H1 (cell line): ENCODE data around the gene CNGA2. TPM values are rescaled to one million over a fixed set of nuclear protein-coding genes. Genes with fewer than 3 reads are reported as not detected.

Source experiments
- CTCF ChIA-PET: fragments of 300-600 bp; sonication (Branson Sonifier 250); formaldehyde crosslinking; loops from one replicate; lab custom pipeline; 2021; ENCODE audit not compliant: partially characterized antibody; lab: Charles Lee
- POLR2A ChIA-PET: fragments of 300-600 bp; sonication (Branson Sonifier 250); formaldehyde crosslinking; loops from one replicate; lab custom pipeline; 2021; ENCODE audit warnings: inconsistent platforms; ENCODE audit not compliant: partially characterized antibody; lab: Charles Lee
- DNase-seq, 2 experiments: peaks; one replicate each; pipeline versions ENCODE4 v3.0.0 to v3.0.0-alpha.2; 2010 to 2022; ENCODE audit warnings: low spot score in 2 of 2, low read depth in 1 of 2, mixed read lengths in 1 of 2
- FAIRE-seq: peaks from 2 replicates; lab custom pipeline; 2011; peaks lifted over from hg19 to GRCh38; lab: Jason Lieb, UNC
- H2AFZ ChIP-seq: 2 replicates; pipeline ENCODE4 v1.8.1; 2012; ENCODE audit warnings: low read length, inconsistent platforms
- H2AK5ac ChIP-seq: 2 replicates; pipeline ENCODE4 v1.6.1; 2013; ENCODE audit warnings: low read depth, low read length
- H2BK120ac ChIP-seq: replicated peaks from 2 replicates; pipeline ENCODE3; 2013; ENCODE audit warnings: low read depth, low read length, inconsistent platforms
- H2BK12ac ChIP-seq: 2 replicates; pipeline ENCODE4 v1.6.1; 2013; ENCODE audit warnings: low read depth, low read length
- H2BK15ac ChIP-seq: 2 replicates; pipeline ENCODE4 v1.6.1; 2013; ENCODE audit warnings: low read length
- H2BK20ac ChIP-seq: 2 replicates; pipeline ENCODE4 v1.6.1; 2013; ENCODE audit warnings: low read length
- H2BK5ac ChIP-seq: 2 replicates; pipeline ENCODE4 v1.6.1; 2013; ENCODE audit warnings: low read depth, low read length
- H3K14ac ChIP-seq: 2 replicates; pipeline ENCODE4 v1.6.1; 2013; ENCODE audit warnings: inconsistent platforms; ENCODE audit not compliant: insufficient read length
- H3K18ac ChIP-seq: 2 replicates; pipeline ENCODE4 v1.6.1; 2013; ENCODE audit warnings: low read length; ENCODE audit errors: extremely low read depth
- H3K23ac ChIP-seq: 2 replicates; pipeline ENCODE4 v1.6.1; 2013; ENCODE audit warnings: inconsistent platforms; ENCODE audit not compliant: insufficient read length
- H3K23me2 ChIP-seq: 2 replicates; pipeline ENCODE4 v1.6.1; 2013; ENCODE audit warnings: low read depth, low read length
- H3K27ac ChIP-seq: 2 replicates; pipeline ENCODE4 v1.6.1; 2011; ENCODE audit warnings: low read depth, low read length, inconsistent platforms
- H3K27me3 ChIP-seq, 4 experiments: replicated peaks in 1 of 4; 1 replicate in 1 of 4; 2 replicates in 3 of 4; pipeline versions ENCODE4 v1.6.1 to v1.8.1; 2011 to 2013; ENCODE audit warnings: low read length in 3 of 4, mild to moderate bottlenecking in 3 of 4, inconsistent platforms in 2 of 4, mixed read lengths in 2 of 4, moderate library complexity in 1 of 4; ENCODE audit not compliant: control insufficient read depth in 3 of 4, insufficient read depth in 3 of 4; ENCODE audit errors: extremely low read depth in 1 of 4
- H3K36me3 ChIP-seq, 4 experiments: 2 replicates each; pipeline versions ENCODE4 v1.6.1 to v1.8.1; 2011 to 2013; ENCODE audit warnings: mild to moderate bottlenecking in 4 of 4, low read length in 3 of 4, moderate library complexity in 2 of 4, control low read depth in 1 of 4, inconsistent platforms in 1 of 4; ENCODE audit not compliant: insufficient read depth in 4 of 4, control insufficient read depth in 2 of 4
- H3K4ac ChIP-seq: replicated peaks from 2 replicates; pipeline ENCODE3; 2013; ENCODE audit warnings: low read length, low read depth, mixed read lengths, inconsistent platforms; ENCODE audit not compliant: insufficient read length
- H3K4me1 ChIP-seq, 4 experiments: replicated peaks in 1 of 4; 1 replicate in 1 of 4; 2 replicates in 3 of 4; pipeline versions ENCODE4 v1.6.1 to v1.8.1; 2011 to 2013; ENCODE audit warnings: low read length in 3 of 4, inconsistent platforms in 2 of 4, mixed read lengths in 1 of 4; ENCODE audit not compliant: insufficient read depth in 4 of 4, control insufficient read depth in 3 of 4
- H3K4me2 ChIP-seq, 2 experiments: 2 replicates each; pipeline versions ENCODE4 v1.6.1 to v1.8.1; 2011 to 2013; ENCODE audit warnings: low read depth in 2 of 2, low read length in 2 of 2, control low read depth in 1 of 2, inconsistent platforms in 1 of 2, mild to moderate bottlenecking in 1 of 2; ENCODE audit not compliant: insufficient read depth in 1 of 2
- H3K4me3 ChIP-seq, 4 experiments: fragments of 200-600, 300-600 bp in 1 of 4; sonication (generic), shearing (Covaris generic), sonication (Bioruptor Twin) in 1 of 4; 2 replicates each; pipeline versions ENCODE4 v1.5.1 to v1.8.1; 2011 to 2016; ENCODE audit warnings: low read length in 4 of 4, low read depth in 3 of 4, control low read depth in 2 of 4, inconsistent platforms in 2 of 4, mild to moderate bottlenecking in 2 of 4, mixed read lengths in 1 of 4, moderate library complexity in 1 of 4; ENCODE audit not compliant: insufficient read depth in 2 of 4; ENCODE audit errors: extremely low read depth in 1 of 4
- H3K56ac ChIP-seq: replicated peaks from 2 replicates; pipeline ENCODE3; 2013; ENCODE audit warnings: low read depth, mild to moderate bottlenecking, mixed read lengths, low read length, inconsistent platforms; ENCODE audit not compliant: insufficient read length
- H3K79me1 ChIP-seq: 2 replicates; pipeline ENCODE4 v1.6.1; 2013; ENCODE audit warnings: low read depth, low read length, control low read depth
- H3K79me2 ChIP-seq, 2 experiments: 2 replicates each; pipeline versions ENCODE4 v1.6.1 to v1.8.1; 2012 to 2013; ENCODE audit warnings: low read length in 2 of 2, mild to moderate bottlenecking in 2 of 2, inconsistent platforms in 1 of 2; ENCODE audit not compliant: insufficient read depth in 2 of 2, control insufficient read depth in 1 of 2
- H3K9ac ChIP-seq, 4 experiments: replicated peaks in 1 of 4; 1 replicate in 1 of 4; 2 replicates in 3 of 4; pipeline versions ENCODE4 v1.6.1 to v1.8.1; 2011 to 2013; ENCODE audit warnings: low read depth in 3 of 4, low read length in 3 of 4, control low read depth in 2 of 4, mild to moderate bottlenecking in 2 of 4, moderate library complexity in 2 of 4, inconsistent platforms in 1 of 4; ENCODE audit errors: extremely low read depth in 1 of 4
- H3K9me3 ChIP-seq, 2 experiments: 2 replicates each; pipeline versions ENCODE4 v1.6.1 to v1.8.1; 2012 to 2013; ENCODE audit warnings: mild to moderate bottlenecking in 2 of 2, moderate library complexity in 2 of 2, control low read depth in 1 of 2, inconsistent platforms in 1 of 2, low read depth in 1 of 2, low read length in 1 of 2, mixed read lengths in 1 of 2; ENCODE audit not compliant: insufficient read depth in 2 of 2
- H4K20me1 ChIP-seq, 2 experiments: replicated peaks in 1 of 2; 2 replicates each; pipeline versions ENCODE3 to v1.8.1; 2011 to 2013; ENCODE audit warnings: inconsistent platforms in 2 of 2, low read length in 2 of 2, mild to moderate bottlenecking in 1 of 2; ENCODE audit not compliant: insufficient read depth in 2 of 2, control insufficient read depth in 1 of 2
- H4K5ac ChIP-seq: 2 replicates; pipeline ENCODE4 v1.6.1; 2013; ENCODE audit warnings: low read length, low read depth, mixed read lengths, inconsistent platforms; ENCODE audit not compliant: insufficient read length
- H4K8ac ChIP-seq: 2 replicates; pipeline ENCODE4 v1.8.0; 2013; ENCODE audit warnings: mild to moderate bottlenecking, moderate library complexity, low read length, inconsistent platforms; ENCODE audit not compliant: insufficient read depth; ENCODE audit errors: extremely low read depth
- H4K91ac ChIP-seq: replicated peaks from 2 replicates; pipeline ENCODE3; 2013; ENCODE audit warnings: low read length, mixed read lengths, inconsistent platforms; ENCODE audit not compliant: insufficient read length
- CHD2 ChIP-seq: IDR thresholded peaks from 2 replicates; pipeline ENCODE4 v1.6.1; 2012; ENCODE audit warnings: low read length, improper control_type of control experiment
- SP4 ChIP-seq: IDR thresholded peaks from 2 replicates; pipeline ENCODE4 v1.6.1; 2012; ENCODE audit warnings: low read length, inconsistent platforms
- TAF7 ChIP-seq: optimal IDR thresholded peaks from 2 replicates; pipeline ENCODE3; 2011; ENCODE audit warnings: low read depth, mild to moderate bottlenecking, inconsistent platforms, low read length, moderate library complexity, borderline replicate concordance
- WGBS, 2 experiments: shearing (Covaris generic) in 1 of 2; methylation state at CpG; one replicate each; pipeline versions ENCODE4 v1.1.6 to v1.1.7; 2013 to 2015; ENCODE audit warnings: low lambda C conversion rate in 2 of 2, mixed read lengths in 2 of 2, inconsistent platforms in 1 of 2, low coverage in 1 of 2, missing lambda C conversion rate in 1 of 2; ENCODE audit not compliant: insufficient replicate concordance in 2 of 2, insufficient coverage in 1 of 2, insufficient read length in 1 of 2; ENCODE audit errors: extremely low coverage in 1 of 2, missing lambda C conversion rate in 1 of 2; 5-methylcytosine and 5-hydroxymethylcytosine counted together
- polyA plus RNA-seq, 7 experiments: library from polyadenylated mRNA; depleted of rRNA in 3 of 7; stranded (reverse) in 5 of 7; unstranded in 2 of 7; fragments of >200 nt in 5 of 7; fragments of 200-250 nt in 2 of 7; gene quantifications; 1 replicate in 5 of 7; 2 replicates in 1 of 7; 4 replicates in 1 of 7; pipeline versions ENCODE4 v1.2.1 to v1.2.3, GENCODE V29; 2011 to 2013; ENCODE audit warnings: missing spikeins in 2 of 7, mixed read lengths in 2 of 7
- total RNA-seq: library from RNA; stranded (reverse); fragmentation: NEBNext Ultra II Directional; extraction: Animal tissue kit (Norgen Biotek cat#: 25700); gene quantifications from 2 replicates; pipeline ENCODE4 v1.2.1, GENCODE V29; 2021

Gene CNGA2
- total and polyA plus RNA-seq, 2 of the 8 experiments (the other 6 are each of a cell fraction or from before 2014, with no cell fraction given), result not detected

- Histone ChIP-seq H2BK20ac (no peak overlapping the region), H2AFZ (peak overlapping the region; percentile 32; the same call in 1 of the 2 replicates), H3K4me1 (peaks cover 0 to 4% (median 1%) of the 10 kb centered on the region in 4 experiments; a peak in 3 of 7 replicates), H3K79me1 (no peaks in the 10 kb centered on the region), H3K4me3 (no peak overlapping the region), H3K14ac (no peak overlapping the region), H3K18ac (peak overlapping the region; percentile 48; the same call in 1 of the 2 replicates), H2BK120ac (peak overlapping the region; percentile 43), H3K9me3 (no peaks in the 10 kb centered on the region), H2BK12ac (peak overlapping the region; percentile 27; the same call in 1 of the 2 replicates), H2BK15ac (no peak overlapping the region), H2AK5ac (no peak overlapping the region), H4K91ac (no peak overlapping the region), H3K23me2 (no peaks in the 10 kb centered on the region), H3K4ac (no peak overlapping the region), H2BK5ac (no peak overlapping the region), H3K27me3 (no peaks in the 10 kb centered on the region), H3K4me2 (no peak overlapping the region), H3K27ac (no peak overlapping the region), H4K8ac (no peak overlapping the region), H3K56ac (no peak overlapping the region), H3K23ac (no peak overlapping the region), H4K20me1 (no peaks in the 10 kb centered on the region), H3K36me3 (no peaks in the 10 kb centered on the region), H4K5ac (no peak overlapping the region), H3K9ac (no peak overlapping the region), H3K79me2 (no peaks in the 10 kb centered on the region)
- 58% methylated on average over 2 of the region's 5 CpGs; no CpG with 5 or more reads in 1 of the 2 experiments for WGBS, 2 experiments
- no peak for FAIRE-seq
- ChIA-PET POLR2A (no interaction called here), CTCF (interaction anchor here (1.3 to 2.6 kb wide), 4 partner anchors 10 to 921 kb away, joined by 4 to 9 read pairs (median 6); no protein-coding TSS in a partner anchor)
- no peak for DNase-seq
- TF ChIP-seq TAF7 (no peak), CHD2 (no peak), SP4 (no peak)
Observed at GRCh38 chrX:151711154-151711553, 23.4 kb upstream of the CNGA2 start.
